Femur (tissue), 1 donor: Measurements from ENCODE around the gene WHAMM.
"Not testable (repeated sequence)": the region's sequence is repeated elsewhere in the genome, so short reads cannot be mapped to it uniquely, and the experiment has no call there.

Experiments used
- DNase-seq: peaks from one replicate; pipeline ENCODE4 v3.0.0-alpha.2; 2017

The WHAMM gene

GRCh38 chr15:82809308-82810060 lies at the start of gene WHAMM:
Gene WHAMM (plus strand): TSS chr15:82809628. CDS start chr15:82809727, 99 bp downstream.
- DNase-seq: peak; percentile 99

GRCh38 chr15:82763361-82764116 lies 45.9 kb upstream of the WHAMM start:
- DNase-seq: no peak

- no peak for DNase-seq
These were observed 45.3 kb upstream of the WHAMM start for GRCh38 chr15:82764117-82764490.

- DNase-seq: no peak
These were observed 44.7 kb upstream of the WHAMM start for GRCh38 chr15:82764740-82765139.

- not testable (repeated sequence) for DNase-seq
These were observed 43.2 kb upstream of the WHAMM start for GRCh38 chr15:82766201-82766600.

GRCh38 chr15:82767163-82767829 lies 42.1 kb upstream of the WHAMM start:
- no peak for DNase-seq

- no peak for DNase-seq
These were observed 40.9 kb upstream of the WHAMM start for GRCh38 chr15:82768414-82769054.

- DNase-seq: no peak
These were observed 37.4 kb upstream of the WHAMM start for GRCh38 chr15:82771789-82772607.

- no peak for DNase-seq
These were observed 34.9 kb upstream of the WHAMM start for GRCh38 chr15:82774496-82774895.

GRCh38 chr15:82778755-82779154 lies 30.7 kb upstream of the WHAMM start:
- no peak for DNase-seq

- no peak for DNase-seq
These were observed 28.1 kb upstream of the WHAMM start for GRCh38 chr15:82781349-82781748.

GRCh38 chr15:82788496-82788895 lies 20.9 kb upstream of the WHAMM start:
- DNase-seq: no peak

- DNase-seq: no peak
These were observed 19.9 kb upstream of the WHAMM start for GRCh38 chr15:82789491-82789890.

GRCh38 chr15:82790321-82790720 lies 19.1 kb upstream of the WHAMM start:
- no peak for DNase-seq

- DNase-seq: no peak
These were observed 17.4 kb upstream of the WHAMM start for GRCh38 chr15:82792068-82792467.

GRCh38 chr15:82793737-82794136 lies 15.7 kb upstream of the WHAMM start:
- DNase-seq: no peak

GRCh38 chr15:82798104-82798503 lies 11.3 kb upstream of the WHAMM start:
- no peak for DNase-seq

- no peak for DNase-seq
These were observed 10.8 kb upstream of the WHAMM start for GRCh38 chr15:82798531-82799166.

GRCh38 chr15:82799183-82799841 lies 10.1 kb upstream of the WHAMM start:
- no peak for DNase-seq

GRCh38 chr15:82802497-82802896 lies 6.9 kb upstream of the WHAMM start:
- DNase-seq: no peak
